ENCODE results near the gene THAP8.
"Not testable (repeated sequence)": the region's sequence is repeated elsewhere in the genome, so short reads cannot be mapped to it uniquely, and the experiment has no call there.

The THAP8 gene

GRCh38 chr19:36068810-36069499 lies 14.9 kb upstream of the THAP8 start:
- not testable (repeated sequence) for DNase-seq (ENCODE audit: low read depth, low spot score)

DNA sequence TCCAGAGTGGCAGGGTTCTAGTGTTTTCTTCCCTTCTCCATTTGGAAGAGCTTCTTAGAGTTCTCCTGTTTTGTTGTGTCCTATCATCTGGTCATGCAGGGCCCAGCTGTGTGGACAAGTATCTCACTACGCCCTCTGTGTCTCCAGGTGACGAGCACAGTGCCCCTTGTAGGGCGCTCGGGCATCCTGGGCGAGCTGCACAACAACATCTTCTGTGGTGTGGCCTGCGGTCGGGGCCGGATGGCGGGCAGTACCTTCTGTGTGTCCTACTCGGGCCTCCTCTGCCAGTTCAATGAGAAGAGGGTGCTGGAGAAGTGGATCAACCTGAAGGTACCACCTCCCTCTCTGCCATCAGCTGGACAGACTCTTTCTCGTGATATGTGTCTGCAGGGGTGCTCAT lies 13.6 kb upstream of the THAP8 start:
- no peak for DNase-seq (ENCODE audit: low read depth, low spot score)

- no peak for DNase-seq (ENCODE audit: low read depth, low spot score)
Observed at GRCh38 chr19:36064826-36065225, 10.7 kb upstream of the THAP8 start.

DNA sequence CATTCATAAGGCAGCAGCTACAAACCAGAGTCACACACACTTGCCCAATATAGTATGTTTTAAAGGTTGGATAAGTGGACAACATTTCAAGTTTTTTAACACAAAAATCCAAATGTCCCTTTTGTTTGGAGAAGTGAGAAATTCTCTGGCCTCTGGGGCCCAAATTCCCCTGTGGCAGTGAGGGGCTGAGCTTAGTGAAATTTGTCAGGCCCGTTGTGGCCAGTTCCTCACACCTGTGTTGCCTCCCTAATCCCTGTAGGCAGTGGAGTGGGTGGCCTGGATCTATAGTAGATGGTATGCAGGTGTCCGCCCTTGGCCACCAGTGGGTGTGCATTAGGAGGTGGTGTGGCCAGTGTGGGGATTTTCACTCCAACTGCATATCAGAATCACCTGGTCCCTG lies 7.3 kb upstream of the THAP8 start:
- no peak for DNase-seq (ENCODE audit: low read depth, low spot score)

DNA sequence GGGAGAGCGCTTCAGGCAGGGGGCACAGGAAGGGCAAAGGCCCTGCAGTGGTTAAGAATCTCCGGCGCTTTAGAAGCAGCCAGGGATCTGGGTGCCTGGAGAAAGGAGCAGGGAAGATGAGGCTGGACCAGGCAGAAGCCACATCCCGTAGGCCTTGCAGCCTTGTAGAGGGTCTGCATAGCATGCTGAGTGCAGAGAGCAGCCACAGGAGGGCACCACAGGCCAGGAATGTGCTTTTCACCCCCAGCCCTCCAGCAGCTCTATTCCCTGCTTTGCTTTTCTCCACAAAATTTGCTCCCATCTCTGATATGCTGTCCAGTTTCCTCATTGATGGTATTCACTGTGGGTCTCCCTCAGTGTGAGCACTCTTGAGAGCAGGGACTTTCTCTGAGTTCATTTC lies 6.3 kb upstream of the THAP8 start:
- DNase-seq (ENCODE audit: low read depth, low spot score) = no peak

DNA sequence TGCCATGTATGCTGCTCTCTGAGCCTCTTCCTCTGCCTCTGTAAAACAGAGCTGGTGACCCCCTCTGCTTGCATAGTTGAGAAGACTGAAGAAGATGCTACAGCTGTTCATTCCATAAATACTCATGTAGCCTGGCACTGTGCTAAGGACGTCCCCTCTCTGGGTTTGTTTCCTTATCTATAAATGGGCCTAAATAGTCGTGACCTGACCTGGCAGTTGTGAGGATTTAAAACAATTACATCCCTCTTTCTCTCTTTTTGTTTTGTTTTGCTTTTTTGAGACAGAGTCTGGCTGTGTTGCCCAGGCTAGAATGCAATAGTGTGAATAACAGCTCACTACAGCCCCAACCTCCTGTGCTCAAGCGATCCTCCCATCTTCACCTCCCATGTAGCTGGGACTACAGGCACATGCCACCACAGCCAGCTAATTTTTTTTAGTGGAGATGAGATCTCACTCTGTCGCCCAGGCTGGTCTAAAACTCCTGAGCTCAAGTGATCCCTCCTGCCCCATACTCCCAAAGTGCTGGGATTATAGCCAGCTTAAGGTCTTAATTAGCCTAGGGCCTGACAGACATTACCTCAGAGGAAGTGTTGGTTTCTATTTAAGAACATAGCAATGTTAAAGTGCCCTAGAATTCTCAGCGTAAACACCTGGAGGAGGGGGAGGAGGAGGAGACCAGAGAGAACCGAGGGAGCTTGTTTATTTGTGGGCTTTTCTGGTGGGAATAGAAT lies 5.3 kb upstream of the THAP8 start:
- no peak for DNase-seq (ENCODE audit: low read depth, low spot score)

- DNase-seq (ENCODE audit: low read depth, low spot score) = no peak
Observed at GRCh38 chr19:36058481-36059179, 4.5 kb upstream of the THAP8 start.

DNA sequence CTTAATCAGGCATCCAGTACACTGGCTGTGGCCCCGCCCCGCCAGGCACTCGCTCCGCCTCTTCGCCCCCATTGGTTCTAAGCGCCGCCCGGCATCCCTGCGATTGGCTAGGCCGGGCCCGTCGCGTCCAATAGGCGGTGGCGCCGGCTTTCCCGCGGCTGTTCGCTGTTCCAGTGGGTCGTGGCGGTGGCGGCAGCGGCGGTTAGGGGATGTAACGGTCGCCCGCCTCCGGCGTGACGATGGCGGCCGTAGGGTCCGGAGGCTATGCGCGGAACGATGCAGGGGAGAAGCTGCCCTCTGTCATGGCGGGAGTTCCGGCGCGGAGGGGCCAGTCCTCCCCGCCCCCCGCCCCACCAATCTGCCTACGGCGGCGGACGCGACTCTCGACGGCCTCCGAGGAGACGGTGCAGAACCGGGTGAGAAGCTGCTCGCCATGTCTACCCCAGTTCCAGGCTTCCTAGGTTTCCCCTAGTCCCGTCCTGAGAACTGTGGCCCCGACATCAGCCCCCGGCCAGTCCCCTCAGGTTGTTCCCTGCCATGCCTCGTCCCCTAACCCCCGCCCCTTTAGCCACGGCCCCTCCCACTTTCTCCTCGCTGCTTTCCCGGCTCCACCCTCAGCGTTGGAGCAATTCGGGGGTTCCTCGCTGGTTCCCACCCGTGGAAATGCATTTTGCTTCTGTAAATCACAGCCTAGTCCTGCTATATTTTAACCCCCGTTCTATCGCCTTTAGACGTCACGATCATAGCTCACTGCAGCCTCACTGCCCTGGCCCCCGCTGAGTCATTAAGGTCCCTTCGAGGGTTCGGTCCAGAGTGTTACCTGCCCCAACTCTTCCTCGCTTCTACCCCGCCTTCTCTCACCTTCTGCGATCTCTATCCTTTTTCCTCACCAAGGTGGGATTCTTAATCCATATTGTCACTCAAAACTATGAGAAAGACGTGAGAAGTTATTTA lies 925 bp upstream of the THAP8 start, which contains the start of gene WDR62:
Gene WDR62 (plus strand): TSS at position 165 of the 954 bp plus-strand sequence. CDS start 75 bp downstream, at position 240.
- DNase-seq (ENCODE audit: low read depth, low spot score) = peak; percentile 87

DNA sequence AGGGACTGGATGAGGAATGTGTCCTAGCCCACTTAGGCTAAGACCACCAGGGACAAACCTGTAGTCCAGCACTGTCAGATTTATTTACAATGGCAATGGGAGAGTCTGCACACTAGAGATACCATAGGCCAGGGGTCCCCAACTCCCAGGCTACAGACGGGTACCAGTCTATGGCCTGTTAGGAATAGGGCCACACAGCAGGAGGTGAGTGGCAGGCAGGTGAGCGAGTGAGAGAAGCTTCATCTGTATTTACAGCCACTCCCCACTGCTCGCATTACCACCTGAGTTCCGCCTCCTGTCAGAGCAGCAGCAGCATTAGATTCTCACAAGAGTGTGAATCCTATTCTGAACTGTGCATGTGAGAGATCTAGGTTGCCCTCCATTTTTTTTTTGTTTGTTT lies 2.4 kb downstream of the THAP8 start:
- no peak for DNase-seq (ENCODE audit: low read depth, low spot score)

DNA sequence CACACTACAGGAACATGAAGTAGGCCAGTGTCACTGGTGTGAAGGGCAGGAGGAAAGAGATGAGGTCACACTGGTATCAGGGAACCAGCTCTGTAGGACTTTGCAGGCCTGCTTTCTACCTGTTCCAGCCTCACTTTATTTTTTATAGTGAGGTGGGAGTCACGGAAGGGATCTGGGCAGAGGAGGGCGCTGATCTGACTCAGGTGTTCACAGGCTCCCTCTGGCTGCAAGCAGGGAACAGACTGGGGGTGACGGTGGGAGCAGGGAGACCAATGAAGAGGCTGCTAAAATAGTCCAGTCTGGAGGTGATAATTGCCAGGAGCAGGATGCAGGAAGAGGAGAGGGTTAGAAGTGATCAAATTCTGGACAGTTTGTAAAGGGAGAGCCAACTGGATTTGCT lies 2.8 kb downstream of the THAP8 start:
- DNase-seq (ENCODE audit: low read depth, low spot score) = no peak

DNA sequence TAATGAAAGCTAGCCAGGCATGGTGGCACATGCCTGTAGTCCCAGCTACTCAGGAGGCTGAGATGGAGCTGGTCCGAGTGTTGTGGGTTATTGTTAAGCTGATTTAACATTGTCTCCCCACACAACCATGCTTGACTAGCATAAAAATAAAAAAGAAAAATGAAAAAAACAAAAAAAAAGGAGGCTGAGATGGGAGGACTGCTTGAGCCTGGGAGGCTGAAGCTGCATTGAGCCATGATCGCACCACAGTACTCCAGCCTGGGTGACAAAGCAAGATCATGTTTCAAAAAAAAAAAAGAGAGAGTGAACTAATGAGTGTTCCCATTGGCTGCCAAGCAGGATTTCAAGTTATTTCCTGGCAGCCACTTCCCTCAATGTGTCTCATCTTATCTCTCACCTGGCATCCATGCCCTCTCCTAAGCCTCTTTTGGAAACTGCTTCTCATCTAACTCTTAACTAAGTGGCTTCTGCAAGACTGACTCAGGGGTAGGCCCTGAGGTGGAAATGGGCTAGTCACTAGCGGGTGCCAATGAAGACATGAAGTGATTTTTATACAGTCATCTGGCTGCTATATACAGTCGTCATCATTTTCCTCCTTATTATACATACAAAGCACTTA lies 4.9 kb downstream of the THAP8 start:
- no peak for DNase-seq (ENCODE audit: low read depth, low spot score)

DNA sequence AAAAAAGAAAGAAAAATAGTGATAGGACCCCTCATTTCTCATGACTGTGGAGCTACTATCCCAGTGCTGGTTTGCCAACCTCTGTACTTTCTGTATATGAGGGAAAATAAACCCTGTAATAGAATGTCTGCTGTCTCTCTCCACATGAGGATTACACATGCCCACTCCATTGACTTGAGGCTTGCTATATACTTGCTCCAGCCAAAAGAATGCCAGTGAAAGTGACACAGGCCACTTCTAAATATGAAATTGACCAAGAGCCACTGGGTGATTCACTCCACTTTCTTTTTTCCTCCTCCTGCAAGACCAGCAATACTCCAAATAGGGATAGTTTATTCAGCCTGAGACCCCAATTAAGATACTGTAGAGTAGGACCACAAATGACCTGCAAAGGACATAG lies 6.2 kb downstream of the THAP8 start:
- no peak for DNase-seq (ENCODE audit: low read depth, low spot score)

GRCh38 chr19:36046443-36047050 lies 7.5 kb downstream of the THAP8 start:
- no peak for DNase-seq (ENCODE audit: low read depth, low spot score)

DNA sequence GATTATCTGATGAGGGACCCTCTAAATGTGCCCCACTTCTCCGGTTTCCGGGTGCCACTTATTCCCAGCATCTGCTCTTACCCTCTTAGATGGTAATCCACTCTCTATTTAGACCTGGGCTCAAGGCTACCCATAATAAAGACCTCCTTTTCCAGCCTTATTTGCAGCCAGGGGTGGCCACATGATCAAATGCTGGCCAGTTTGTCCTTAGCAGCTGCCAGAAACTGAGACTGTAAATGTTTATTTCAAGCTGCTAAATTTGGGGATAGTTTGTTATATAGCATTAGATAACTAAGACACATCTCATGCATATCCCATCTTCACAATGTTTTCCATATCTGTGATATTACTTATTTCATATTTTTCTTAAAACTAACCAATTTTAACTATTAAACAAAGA lies 10.1 kb downstream of the THAP8 start:
- no peak for DNase-seq (ENCODE audit: low read depth, low spot score)

- DNase-seq (ENCODE audit: low read depth, low spot score) = no peak
Observed at GRCh38 chr19:36041831-36042230, 12.3 kb downstream of the THAP8 start.

DNA sequence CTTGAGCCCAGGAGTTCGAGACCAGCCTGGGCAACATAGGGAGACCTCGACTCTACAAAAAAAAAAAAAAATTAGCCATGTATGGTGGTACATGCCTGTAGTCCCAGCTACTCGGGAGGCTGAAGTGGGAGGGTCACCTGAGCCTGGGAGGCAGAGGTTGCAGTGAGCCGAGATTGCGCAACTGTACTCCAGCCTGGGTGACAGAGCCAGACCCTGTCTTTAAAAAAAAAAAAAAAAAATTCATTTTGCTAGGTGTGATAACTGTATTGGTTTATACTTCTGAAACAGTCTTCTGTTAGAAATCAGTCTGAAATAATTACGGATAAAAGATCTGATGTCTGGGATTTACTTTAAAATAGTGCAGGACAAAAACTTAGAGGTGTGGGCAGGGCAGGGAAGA lies 13.0 kb downstream of the THAP8 start:
- not testable (repeated sequence) for DNase-seq (ENCODE audit: low read depth, low spot score)

DNA sequence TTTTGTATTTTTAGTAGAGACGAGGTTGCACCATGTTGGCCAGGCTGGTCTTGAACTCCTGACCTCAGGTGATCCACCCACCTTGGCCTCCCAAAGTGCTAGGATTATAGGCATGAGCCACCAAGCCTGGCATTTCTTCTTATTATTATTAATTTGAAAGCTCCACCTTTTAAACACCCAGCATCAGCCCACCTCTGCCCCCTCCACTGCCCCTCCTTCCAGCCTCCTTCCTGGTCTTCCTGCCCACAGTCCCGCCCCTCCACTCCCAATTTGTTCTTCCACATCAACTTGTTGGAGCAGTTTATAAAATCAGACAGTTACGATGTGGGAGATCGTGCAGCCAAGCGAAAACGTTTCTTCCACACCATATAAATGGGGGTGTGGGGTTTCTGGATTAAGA lies 13.6 kb downstream of the THAP8 start:
- DNase-seq (ENCODE audit: low read depth, low spot score) = no peak

- no peak for DNase-seq (ENCODE audit: low read depth, low spot score)
Observed at GRCh38 chr19:36032251-36033104, 21.6 kb downstream of the THAP8 start, which contains the start of gene CLIP3. Gene CLIP3, minus strand, starts transcription at chr19:36032873. Its CDS starts 516 bp downstream, at chr19:36032357.

GRCh38 chr19:36031308-36031707 lies 22.8 kb downstream of the THAP8 start:
- DNase-seq (ENCODE audit: low read depth, low spot score) = no peak

All from activated naive CD8-positive, alpha-beta T cell treated with anti-CD3 and anti-CD28 coated beads, Interleukin-2, amount 50 U/mL, for 16 hours (primary cell).